Activated effector memory CD4-positive, alpha-beta T cell treated with anti-CD3 and anti-CD28 coated beads, Interleukin-2, amount 50 U/mL, for 16 hours (primary cell): ENCODE results near the gene STX18.

Experiments used
- DNase-seq: peaks from one replicate; pipeline ENCODE4 v3.0.0-alpha.2; 2020

Gene STX18

GRCh38 chr4:4374388-4375098 lies 167.3 kb downstream of the STX18 start:
- DNase-seq, result no peak
